ENCODE data around the gene ZDHHC3. TPM values are rescaled to one million over a fixed set of nuclear protein-coding genes. Genes with fewer than 3 reads are reported as not detected.

Gene ZDHHC3
- 37.2 and 55.5 TPM in 2 replicates for total RNA-seq

GRCh38 chr3:44976002-44976815 is at the start of gene ZDHHC3, which contains the start of gene EXOSC7:
TSS of gene ZDHHC3 (minus strand) at chr3:44976174. CDS start at chr3:44959436, 16,738 bp downstream.
TSS of gene EXOSC7 (plus strand) at chr3:44976244. CDS start at chr3:44976278, 34 bp downstream.

Other genes with a start within 250 kb of the ZDHHC3 start
- 7.7 and 9.0 TPM in 2 replicates for gene ZNF501, start 246.5 kb downstream of the ZDHHC3 start, total RNA-seq
- gene KIAA1143, start 214.6 kb downstream of the ZDHHC3 start, total RNA-seq, result 12.7 and 16.7 TPM in 2 replicates
- gene KIF15, start 214.4 kb downstream of the ZDHHC3 start, total RNA-seq, result 1.3 and 2.7 TPM in 2 replicates
- 18.1 and 21.3 TPM in 2 replicates for gene TMEM42, start 114.3 kb downstream of the ZDHHC3 start, total RNA-seq
- gene TGM4, start 101.6 kb downstream of the ZDHHC3 start, total RNA-seq, result under 0.01 TPM in 1 of 2 replicates, not detected in the other
- gene EXOSC7, start 70 bp upstream of the ZDHHC3 start, total RNA-seq, result 60.8 and 62.1 TPM in 2 replicates
- 15.6 and 33.1 TPM in 2 replicates for gene CLEC3B, start 50.1 kb upstream of the ZDHHC3 start, total RNA-seq
- gene CDCP1, start 170.2 kb upstream of the ZDHHC3 start, total RNA-seq, result 1.4 and 5.5 TPM in 2 replicates

All from bronchial smooth muscle cell (primary cell).